CD1c-positive myeloid dendritic cell (primary cell): ENCODE results near the gene SART3.
"Not testable (repeated sequence)": the region's sequence is repeated elsewhere in the genome, so short reads cannot be mapped to it uniquely, and the experiment has no call there.

Experiments
- DNase-seq: peaks from one replicate; pipeline ENCODE4 v3.0.0-alpha.2; 2016; ENCODE audit errors: extremely low spot score

SART3 gene

GRCh38 chr12:108597559-108598471 lies 36.8 kb upstream of the SART3 start, which contains the start of gene TMEM119:
TSS of gene TMEM119 (minus strand) at chr12:108598084. CDS start at chr12:108592383, 5,701 bp downstream.
- DNase-seq, result no peak

GRCh38 chr12:108596854-108597558 lies 36.0 kb upstream of the SART3 start:
- no peak for DNase-seq

GRCh38 chr12:108595711-108596647 lies 35.0 kb upstream of the SART3 start:
- no peak for DNase-seq

- DNase-seq, result no peak
These were observed 34.2 kb upstream of the SART3 start for GRCh38 chr12:108594960-108595710.

GRCh38 chr12:108594323-108594903 lies 33.4 kb upstream of the SART3 start:
- DNase-seq, result no peak

- DNase-seq, result no peak
These were observed 31.3 kb upstream of the SART3 start for GRCh38 chr12:108592033-108592909.

GRCh38 chr12:108591267-108591980 lies 30.5 kb upstream of the SART3 start:
- no peak for DNase-seq

- DNase-seq, result not testable (repeated sequence)
These were observed 29.5 kb upstream of the SART3 start for GRCh38 chr12:108590463-108590862.

- no peak for DNase-seq
These were observed 28.9 kb upstream of the SART3 start for GRCh38 chr12:108589840-108590229.

GRCh38 chr12:108589028-108589839 lies 28.3 kb upstream of the SART3 start:
- no peak for DNase-seq

GRCh38 chr12:108587826-108588225 lies 26.9 kb upstream of the SART3 start:
- DNase-seq, result no peak

GRCh38 chr12:108586306-108586705 lies 25.3 kb upstream of the SART3 start:
- DNase-seq, result no peak

- DNase-seq, result no peak
These were observed 24.9 kb upstream of the SART3 start for GRCh38 chr12:108585864-108586263.

- DNase-seq, result no peak
These were observed 23.6 kb upstream of the SART3 start for GRCh38 chr12:108584456-108585065.

GRCh38 chr12:108583991-108584390 lies 23.0 kb upstream of the SART3 start:
- DNase-seq, result no peak

GRCh38 chr12:108582978-108583770 lies 22.2 kb upstream of the SART3 start:
- no peak for DNase-seq

- DNase-seq, result no peak
These were observed 21.5 kb upstream of the SART3 start for GRCh38 chr12:108582509-108582908.
